Effector CD4-positive, alpha-beta T cell (primary cell): ENCODE results near the gene AFDN.

Experiments used
- DNase-seq: peaks from one replicate; pipeline ENCODE4 v3.0.0-alpha.2; 2020

Gene AFDN

GRCh38 chr6:168004945-168005344 lies 178.2 kb downstream of the AFDN start:
- no peak for DNase-seq

GRCh38 chr6:168005796-168006195 lies 179.1 kb downstream of the AFDN start:
- no peak for DNase-seq

GRCh38 chr6:168007592-168008338 lies 181.1 kb downstream of the AFDN start:
- no peak for DNase-seq

GRCh38 chr6:168009331-168009730 lies 182.6 kb downstream of the AFDN start:
- no peak for DNase-seq

GRCh38 chr6:168011291-168011690 lies 184.6 kb downstream of the AFDN start:
- DNase-seq, result no peak

GRCh38 chr6:168012431-168013249 lies 185.9 kb downstream of the AFDN start:
- DNase-seq, result no peak

GRCh38 chr6:168013250-168013915 lies 186.7 kb downstream of the AFDN start:
- no peak for DNase-seq

GRCh38 chr6:168014428-168014827 lies 187.7 kb downstream of the AFDN start:
- no peak for DNase-seq

GRCh38 chr6:168015009-168015408 lies 188.3 kb downstream of the AFDN start:
- no peak for DNase-seq

- DNase-seq, result no peak
These were observed 188.9 kb downstream of the AFDN start for GRCh38 chr6:168015482-168016175.

GRCh38 chr6:168016176-168016620 lies 189.5 kb downstream of the AFDN start:
- no peak for DNase-seq

- no peak for DNase-seq
These were observed 190.2 kb downstream of the AFDN start for GRCh38 chr6:168016721-168017525.

- no peak for DNase-seq
These were observed 190.9 kb downstream of the AFDN start for GRCh38 chr6:168017629-168018028.

- DNase-seq, result no peak
These were observed 192.0 kb downstream of the AFDN start for GRCh38 chr6:168018664-168019063.

GRCh38 chr6:168020242-168020641 lies 193.5 kb downstream of the AFDN start:
- DNase-seq, result no peak

GRCh38 chr6:168021581-168021980 lies 194.9 kb downstream of the AFDN start:
- no peak for DNase-seq
